Spleen (tissue), 11 donors: ENCODE data around the gene HBA2. TPM values are rescaled to one million over a fixed set of nuclear protein-coding genes. Genes with fewer than 3 reads are reported as not detected.
"Not testable (repeated sequence)": the region's sequence is repeated elsewhere in the genome, so short reads cannot be mapped to it uniquely, and the experiment has no call there.

Source experiments
- DNase-seq: peaks from one replicate; pipeline ENCODE4 v3.0.0-alpha.2; 2020
- H3K27ac ChIP-seq, 8 donors: fragments of 200-600 bp; sonication (generic) in 7 of 8; 1 replicate in 4 of 8; 2 replicates in 4 of 8; pipeline versions ENCODE4 v1.5.0 to v1.8.0; 2016 to 2021; ENCODE audit warnings: inconsistent platforms in 4 of 8, mild to moderate bottlenecking in 4 of 8, moderate library complexity in 1 of 8
- H3K27me3 ChIP-seq, 7 donors: fragments of 200-600 bp; sonication (generic) in 6 of 7; replicated peaks in 1 of 7; 1 replicate in 4 of 7; 2 replicates in 3 of 7; pipeline versions ENCODE4 v1.5.0 to v1.8.0; 2016 to 2021; ENCODE audit warnings: inconsistent platforms in 3 of 7, mild to moderate bottlenecking in 1 of 7
- H3K36me3 ChIP-seq, 6 donors: fragments of 200-600 bp; sonication (generic) in 5 of 6; 1 replicate in 4 of 6; 2 replicates in 2 of 6; pipeline versions ENCODE4 v1.5.0 to v1.8.0; 2016 to 2021; ENCODE audit warnings: inconsistent platforms in 2 of 6
- H3K4me1 ChIP-seq, 6 donors: fragments of 200-600 bp; sonication (generic) in 5 of 6; 1 replicate in 3 of 6; 2 replicates in 3 of 6; pipeline versions ENCODE4 v1.5.0 to v1.8.0; 2016 to 2021; ENCODE audit warnings: inconsistent platforms in 3 of 6
- H3K4me3 ChIP-seq, 8 donors: fragments of 200-600 bp; sonication (generic) in 7 of 8; 1 replicate in 4 of 8; 2 replicates in 4 of 8; pipeline versions ENCODE4 v1.5.0 to v1.8.0; 2016 to 2021; ENCODE audit warnings: inconsistent platforms in 4 of 8, mild to moderate bottlenecking in 4 of 8, moderate library complexity in 2 of 8
- H3K9me3 ChIP-seq, 8 donors: fragments of 200-600 bp; sonication (generic) in 7 of 8; 1 replicate in 4 of 8; 2 replicates in 4 of 8; pipeline versions ENCODE4 v1.5.0 to v1.8.0; 2016 to 2021; ENCODE audit warnings: inconsistent platforms in 4 of 8
- POLR2A ChIP-seq, 3 donors: fragments of 450-650 bp; IDR thresholded peaks; one replicate each; pipeline ENCODE4 v1.5.1; 2017; ENCODE audit warnings: antibody characterized with exemption in 3 of 3, mild to moderate bottlenecking in 1 of 3
- POLR2AphosphoS5 ChIP-seq, 3 donors: sonication (generic); formaldehyde crosslinking; IDR thresholded peaks; one replicate each; pipeline ENCODE4 v1.5.1; 2017; ENCODE audit warnings: antibody characterized with exemption in 3 of 3
- WGBS, 5 donors: extraction: QIAGEN DNeasy Blood & Tissue Kit in 3 of 5; methylation state at CpG; one replicate each; pipeline versions ENCODE4 v1.1.5 to v1.1.7; 2013 to 2018; 5-methylcytosine and 5-hydroxymethylcytosine counted together
- intact Hi-C: fragments of 100-400 bp; cut with DNase I; formaldehyde crosslinking; loops from one replicate; pipeline ENCODE4 v1.15.0; 2023; ENCODE audit warnings: low total_unique reads
- polyA plus RNA-seq, 3 donors: library from polyadenylated mRNA; stranded (reverse); fragments of 200-250 nt; gene quantifications; one replicate each; pipeline ENCODE4 v1.2.1, GENCODE V29; 2013
- total RNA-seq, 7 donors: library from RNA; depleted of rRNA in 3 of 7; stranded (reverse); fragments of >200 nt in 3 of 7; fragmentation: NEBNext Ultra II Directional in 4 of 7; extraction: Animal tissue kit (Norgen Biotek cat#: 25700) in 4 of 7; gene quantifications; one replicate each; pipeline versions ENCODE4 v1.1.0 to v1.2.1, GENCODE V29; 2016 to 2021
- TF ChIP-seq, protein P1 (sequence below), 11 experiments: fragments of 200-600 bp in 7 of 11; fragments of 450-650 bp in 4 of 11; sonication (generic) in 4 of 11; IDR thresholded peaks in 8 of 11; conservative IDR thresholded peaks in 3 of 11; 1 replicate in 7 of 11; 2 replicates in 4 of 11; pipeline versions ENCODE4 v1.4.0 to v1.8.0; 2016 to 2021; ENCODE audit warnings: antibody characterized with exemption in 11 of 11, inconsistent platforms in 4 of 11, mild to moderate bottlenecking in 1 of 11
- donor health status: healthy with polysubstance abuse.
- donor health status: DM: no; HTN: no; CAD: no; lungs with moderate emphysema.
- donor health status: DM: no; HTN: no; CAD: no.
- donor health status: Bipolar disorder and iron deficiency.
- donor health status: healthy.
- donor health status: DM: no; HTN: no; CAD: no.
- donor health status: DM: yes; HTN: yes; CAD: no.

Gene HBA2
- total and polyA plus RNA-seq, 10 donors, result 256 to 16,395 (median 3,722) TPM

DNA sequence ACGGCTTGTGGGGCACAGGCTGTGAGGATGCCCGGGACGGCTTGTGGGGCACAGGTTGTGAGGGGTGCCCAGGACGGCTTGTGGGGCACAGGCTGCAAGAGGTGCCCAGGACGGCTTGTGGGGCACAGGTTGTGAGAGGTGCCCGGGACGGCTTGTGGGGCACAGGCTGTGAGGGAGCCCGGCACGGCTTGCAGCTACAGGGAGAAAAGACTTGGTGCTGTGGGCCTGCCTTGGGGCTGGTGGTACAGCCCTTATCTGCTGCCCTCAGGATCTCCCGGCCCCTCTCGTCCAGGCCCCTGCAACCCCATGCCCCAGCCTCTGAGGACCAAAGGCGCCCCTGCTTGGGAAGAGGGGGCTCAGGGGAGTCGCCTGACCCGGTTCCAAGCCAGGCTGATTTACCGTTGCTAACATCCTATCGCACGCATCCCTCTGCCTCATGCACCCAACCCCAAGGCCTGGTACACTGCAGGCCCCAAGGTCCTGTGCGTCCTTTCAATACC, 11.9 kb upstream of the HBA2 start:
- no peak for DNase-seq
- Histone ChIP-seq H3K27me3 (peaks cover 0 to 69% (median 21%) of the 10 kb centered on the region in 7 donors), H3K4me1 (peaks cover 6 to 9% (median 9%) of the 10 kb centered on the region in 6 donors), H3K27ac (no peak overlapping the region), H3K9me3 (no peaks in the 10 kb centered on the region), H3K4me3 (no peak overlapping the region), H3K36me3 (no peaks in the 10 kb centered on the region)
- intact Hi-C loops, result no loop called here
- TF ChIP-seq, protein P1, sequence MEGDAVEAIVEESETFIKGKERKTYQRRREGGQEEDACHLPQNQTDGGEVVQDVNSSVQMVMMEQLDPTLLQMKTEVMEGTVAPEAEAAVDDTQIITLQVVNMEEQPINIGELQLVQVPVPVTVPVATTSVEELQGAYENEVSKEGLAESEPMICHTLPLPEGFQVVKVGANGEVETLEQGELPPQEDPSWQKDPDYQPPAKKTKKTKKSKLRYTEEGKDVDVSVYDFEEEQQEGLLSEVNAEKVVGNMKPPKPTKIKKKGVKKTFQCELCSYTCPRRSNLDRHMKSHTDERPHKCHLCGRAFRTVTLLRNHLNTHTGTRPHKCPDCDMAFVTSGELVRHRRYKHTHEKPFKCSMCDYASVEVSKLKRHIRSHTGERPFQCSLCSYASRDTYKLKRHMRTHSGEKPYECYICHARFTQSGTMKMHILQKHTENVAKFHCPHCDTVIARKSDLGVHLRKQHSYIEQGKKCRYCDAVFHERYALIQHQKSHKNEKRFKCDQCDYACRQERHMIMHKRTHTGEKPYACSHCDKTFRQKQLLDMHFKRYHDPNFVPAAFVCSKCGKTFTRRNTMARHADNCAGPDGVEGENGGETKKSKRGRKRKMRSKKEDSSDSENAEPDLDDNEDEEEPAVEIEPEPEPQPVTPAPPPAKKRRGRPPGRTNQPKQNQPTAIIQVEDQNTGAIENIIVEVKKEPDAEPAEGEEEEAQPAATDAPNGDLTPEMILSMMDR (IDR thresholded peaks at IDR 0.05 in 8 of 11, conservative IDR thresholded peaks at IDR 0.05 in 3 of 11), result no peak
- no peak for TF ChIP-seq POLR2AphosphoS5 (IDR thresholded peaks at IDR 0.05)
- TF ChIP-seq POLR2A (IDR thresholded peaks at IDR 0.05), result no peak
- 67 to 78% (median 76%) methylated on average over 13 to 18 of the region's 18 CpGs for WGBS, 5 donors

DNA sequence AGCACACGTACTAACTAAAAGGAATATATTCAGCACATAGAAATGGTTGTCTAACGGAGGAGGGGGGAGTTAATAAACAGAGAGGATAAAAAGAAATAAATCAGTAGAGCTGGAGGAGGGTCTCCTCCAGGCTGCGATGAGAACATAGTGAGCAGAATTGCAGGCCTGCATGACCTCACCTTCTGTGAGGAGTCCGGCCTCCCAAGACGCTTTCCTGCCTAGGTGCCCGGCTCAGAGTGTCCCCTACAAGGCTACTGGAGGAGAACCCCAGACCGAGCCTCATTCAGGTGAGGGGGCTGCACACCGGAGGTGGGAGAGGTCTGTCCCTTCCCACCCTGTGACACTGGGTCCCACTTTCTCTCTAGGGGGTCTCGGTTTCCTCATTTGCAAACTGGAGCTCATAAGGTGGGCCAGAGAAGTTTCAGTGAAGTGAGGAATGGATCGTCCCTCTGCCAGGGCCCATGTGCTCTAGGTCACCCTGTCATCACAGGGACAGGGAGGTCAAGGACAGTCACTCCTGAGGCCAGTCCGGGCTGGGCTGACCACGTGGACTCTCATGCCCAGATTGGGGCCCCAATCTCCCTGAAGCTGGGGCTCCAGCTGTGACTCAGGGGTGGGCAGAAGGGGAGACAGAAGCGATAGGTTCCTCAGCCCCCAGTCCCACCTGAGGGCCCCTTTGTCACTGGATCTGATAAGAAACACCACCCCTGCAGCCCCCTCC, 10.2 kb upstream of the HBA2 start:
- intact Hi-C loops, result no loop called here
- Histone ChIP-seq H3K27ac (no peak overlapping the region), H3K27me3 (peaks cover 0 to 70% (median 36%) of the 10 kb centered on the region in 7 donors), H3K4me3 (no peak overlapping the region), H3K9me3 (no peaks in the 10 kb centered on the region), H3K36me3 (no peaks in the 10 kb centered on the region), H3K4me1 (peaks cover 13 to 24% (median 20%) of the 10 kb centered on the region in 6 donors)
- TF ChIP-seq POLR2AphosphoS5 (IDR thresholded peaks at IDR 0.05) (no peak), POLR2A (IDR thresholded peaks at IDR 0.05) (no peak)
- TF ChIP-seq, protein P1 (IDR thresholded peaks at IDR 0.05 in 8 of 11, conservative IDR thresholded peaks at IDR 0.05 in 3 of 11), result no peak
- no peak for DNase-seq
- 84 to 92% (median 87%) methylated on average over 11 to 13 of the region's 13 CpGs for WGBS, 5 donors

DNA sequence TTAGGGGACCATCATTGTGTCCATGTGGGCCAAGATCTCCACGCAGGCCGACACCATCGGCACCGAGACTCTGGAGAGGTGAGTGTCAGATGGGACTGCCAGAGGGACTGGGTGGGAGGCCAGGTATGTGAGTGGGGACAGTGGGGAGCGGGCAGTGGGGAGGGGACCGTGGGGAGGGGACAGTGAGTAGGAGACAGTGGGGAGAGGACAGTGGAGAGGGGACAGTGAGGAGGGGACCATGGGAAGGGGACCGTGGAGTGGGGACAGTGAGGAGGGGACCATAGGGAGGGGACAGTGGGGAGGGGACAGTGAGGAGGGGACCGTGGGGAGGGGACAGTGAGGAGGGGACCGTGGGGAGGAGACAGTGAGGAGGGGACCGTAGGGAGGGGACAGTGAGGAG, 9.5 kb upstream of the HBA2 start:
- H3K36me3 ChIP-seq, intact Hi-C loops, H3K27ac ChIP-seq, H3K9me3 ChIP-seq, DNase-seq, H3K4me3 ChIP-seq: not testable (repeated sequence)
- H3K4me1 ChIP-seq, result peaks cover 13 to 24% (median 20%) of the 10 kb centered on the region in 6 donors
- H3K27me3 ChIP-seq, result peaks cover 0 to 70% (median 39%) of the 10 kb centered on the region in 7 donors
- WGBS, 5 donors, result 80 to 95% (median 90%) methylated on average over 7 to 10 of the region's 10 CpGs

DNA sequence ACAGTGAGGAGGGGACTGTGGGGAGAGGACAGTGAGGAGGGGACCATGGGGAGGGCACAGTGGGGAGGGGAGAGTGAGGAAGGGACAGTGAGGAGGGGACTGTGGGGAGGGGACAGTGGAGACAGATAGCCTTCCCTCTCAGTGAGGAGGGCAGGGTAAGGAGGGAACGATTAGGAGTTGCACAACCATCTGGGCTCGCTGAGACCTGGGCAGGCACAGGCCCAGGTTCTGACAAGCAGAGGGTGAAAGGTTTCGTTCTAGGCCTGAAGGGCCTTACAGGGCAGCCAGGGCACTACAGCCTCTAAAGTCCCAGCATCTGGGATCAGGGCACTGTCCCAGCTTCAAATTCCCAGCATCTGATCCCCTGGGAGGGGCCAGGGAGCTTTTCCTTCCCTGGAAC, 9.0 kb upstream of the HBA2 start:
- H3K27ac ChIP-seq, intact Hi-C loops, H3K36me3 ChIP-seq, DNase-seq, H3K9me3 ChIP-seq, H3K4me3 ChIP-seq: not testable (repeated sequence)
- WGBS, 5 donors, result 9 to 35% (median 20%) methylated on average over 2 to 3 of the region's 3 CpGs; no CpG with 5 or more reads in 1 of the 5 donors
- peaks cover 0 to 70% (median 42%) of the 10 kb centered on the region in 7 donors for H3K27me3 ChIP-seq
- H3K4me1 ChIP-seq, result peaks cover 13 to 24% (median 20%) of the 10 kb centered on the region in 6 donors

DNA sequence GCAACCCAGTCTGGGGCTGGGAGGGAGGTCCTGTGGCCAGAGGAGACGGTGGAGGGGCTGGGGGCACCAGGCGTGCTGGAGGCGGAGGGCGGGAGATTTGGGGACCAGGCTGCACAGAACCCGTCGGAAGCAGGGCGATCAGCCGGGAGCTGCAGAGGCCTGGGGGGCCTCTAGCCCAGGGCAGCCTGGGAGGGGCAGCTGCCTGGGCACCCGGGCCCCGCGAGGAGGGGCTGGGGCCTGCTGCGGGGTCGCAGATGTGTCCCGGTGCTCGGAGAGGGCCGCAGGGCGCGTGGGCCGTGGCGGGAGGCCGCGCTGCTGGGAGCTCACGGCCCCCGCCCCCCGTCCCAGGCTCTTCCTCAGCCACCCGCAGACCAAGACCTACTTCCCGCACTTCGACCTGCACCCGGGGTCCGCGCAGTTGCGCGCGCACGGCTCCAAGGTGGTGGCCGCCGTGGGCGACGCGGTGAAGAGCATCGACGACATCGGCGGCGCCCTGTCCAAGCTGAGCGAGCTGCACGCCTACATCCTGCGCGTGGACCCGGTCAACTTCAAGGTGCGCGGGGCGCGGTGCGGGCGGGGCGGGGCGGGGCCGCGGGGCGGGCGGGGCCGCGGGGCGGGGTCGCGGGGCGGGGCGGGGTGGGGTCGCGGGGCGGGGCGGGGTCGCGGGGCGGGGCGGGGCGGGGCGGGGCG, 8.4 kb upstream of the HBA2 start:
- H3K36me3 ChIP-seq, H3K9me3 ChIP-seq, intact Hi-C loops, H3K4me3 ChIP-seq, DNase-seq, H3K27ac ChIP-seq: not testable (repeated sequence)
- WGBS, 5 donors, result 0% methylated on average over 27 of the region's 80 CpGs; no CpG with 5 or more reads in 4 of the 5 donors
- Histone ChIP-seq H3K27me3 (peaks cover 0 to 74% (median 48%) of the 10 kb centered on the region in 7 donors), H3K4me1 (peaks cover 13 to 24% (median 20%) of the 10 kb centered on the region in 6 donors)
